Activated CD8-positive, alpha-beta memory T cell treated with anti-CD3 and anti-CD28 coated beads, Interleukin-2, amount 50 U/mL, for 24 hours (primary cell): ENCODE measurements around the gene SF3A2.
A peak's percentile ranks its signal among the peaks of the same experiment; 100 is the strongest.
"Not testable (repeated sequence)": the region's sequence is repeated elsewhere in the genome, so short reads cannot be mapped to it uniquely, and the experiment has no call there.

Experiments
- DNase-seq: peaks from one replicate; pipeline ENCODE4 v3.0.0-alpha.2; 2020; ENCODE audit errors: extremely low read depth

The SF3A2 gene, protein sequence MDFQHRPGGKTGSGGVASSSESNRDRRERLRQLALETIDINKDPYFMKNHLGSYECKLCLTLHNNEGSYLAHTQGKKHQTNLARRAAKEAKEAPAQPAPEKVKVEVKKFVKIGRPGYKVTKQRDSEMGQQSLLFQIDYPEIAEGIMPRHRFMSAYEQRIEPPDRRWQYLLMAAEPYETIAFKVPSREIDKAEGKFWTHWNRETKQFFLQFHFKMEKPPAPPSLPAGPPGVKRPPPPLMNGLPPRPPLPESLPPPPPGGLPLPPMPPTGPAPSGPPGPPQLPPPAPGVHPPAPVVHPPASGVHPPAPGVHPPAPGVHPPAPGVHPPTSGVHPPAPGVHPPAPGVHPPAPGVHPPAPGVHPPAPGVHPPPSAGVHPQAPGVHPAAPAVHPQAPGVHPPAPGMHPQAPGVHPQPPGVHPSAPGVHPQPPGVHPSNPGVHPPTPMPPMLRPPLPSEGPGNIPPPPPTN

DNA sequence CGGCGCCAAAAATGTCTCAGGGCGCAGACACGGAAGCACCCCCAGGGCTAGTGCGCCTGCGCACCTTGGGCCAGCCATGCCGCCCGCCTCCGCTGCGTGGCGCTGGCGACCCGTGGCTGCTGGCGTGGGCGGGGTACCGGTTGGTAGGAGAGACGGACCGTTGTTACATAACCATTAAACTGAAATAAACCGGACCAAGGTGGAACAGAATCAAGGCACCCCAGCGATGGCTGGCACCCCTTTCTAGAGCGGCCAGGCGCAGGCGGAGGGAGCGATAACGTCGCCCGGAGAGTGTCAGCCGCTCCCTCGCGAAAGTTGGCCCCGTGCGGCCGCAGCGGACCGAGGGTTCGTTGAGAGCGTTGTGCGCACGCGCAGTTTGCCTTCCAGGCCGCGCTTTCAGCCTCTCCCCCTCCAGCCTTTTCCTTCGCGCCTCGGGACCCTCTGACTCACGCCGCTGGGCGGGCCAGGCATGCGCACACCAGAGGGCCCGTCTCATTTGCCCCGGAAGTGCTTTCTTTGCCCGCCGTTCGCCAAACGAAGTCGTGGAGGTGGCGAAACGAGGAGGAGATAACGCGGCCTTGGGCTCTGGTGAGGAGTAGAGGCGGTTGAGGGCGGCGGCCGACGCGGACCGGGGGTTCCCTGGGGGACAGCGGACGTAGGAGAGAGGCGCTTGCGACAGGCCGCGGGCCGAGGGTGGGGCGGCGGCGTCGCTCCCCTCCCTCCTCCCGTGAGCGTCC, at the start of gene SF3A2, which contains the start of gene PLEKHJ1:
SF3A2 (plus strand) TSS at position 511 of the 737 bp plus-strand sequence. CDS start 6,595 bp downstream, outside the sequence.
PLEKHJ1 (minus strand) TSS at position 16 of the 737 bp plus-strand sequence. CDS start 81 bp downstream, outside the sequence.
- DNase-seq = peak; percentile 90

DNA sequence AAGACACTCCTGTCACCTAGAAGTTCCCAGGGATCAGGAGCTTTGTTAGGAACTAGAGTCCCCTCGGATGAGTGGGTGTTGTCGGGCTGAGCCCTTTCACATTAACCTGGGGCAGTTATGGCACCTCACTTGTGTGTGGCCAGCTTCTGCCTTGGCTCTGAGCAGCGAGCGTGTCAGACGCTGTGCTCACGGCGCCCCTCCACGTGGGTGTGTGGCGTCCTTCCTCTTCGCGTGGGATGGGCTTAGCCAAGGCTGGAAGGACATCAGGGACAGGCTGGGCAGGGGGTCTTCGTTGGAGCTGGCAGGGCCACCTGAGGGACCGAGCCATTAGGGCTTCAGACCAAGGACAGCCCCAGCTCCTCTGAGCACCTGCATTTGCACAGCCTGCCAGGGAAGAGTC, 49.5 kb upstream of the SF3A2 start:
- DNase-seq = no peak

DNA sequence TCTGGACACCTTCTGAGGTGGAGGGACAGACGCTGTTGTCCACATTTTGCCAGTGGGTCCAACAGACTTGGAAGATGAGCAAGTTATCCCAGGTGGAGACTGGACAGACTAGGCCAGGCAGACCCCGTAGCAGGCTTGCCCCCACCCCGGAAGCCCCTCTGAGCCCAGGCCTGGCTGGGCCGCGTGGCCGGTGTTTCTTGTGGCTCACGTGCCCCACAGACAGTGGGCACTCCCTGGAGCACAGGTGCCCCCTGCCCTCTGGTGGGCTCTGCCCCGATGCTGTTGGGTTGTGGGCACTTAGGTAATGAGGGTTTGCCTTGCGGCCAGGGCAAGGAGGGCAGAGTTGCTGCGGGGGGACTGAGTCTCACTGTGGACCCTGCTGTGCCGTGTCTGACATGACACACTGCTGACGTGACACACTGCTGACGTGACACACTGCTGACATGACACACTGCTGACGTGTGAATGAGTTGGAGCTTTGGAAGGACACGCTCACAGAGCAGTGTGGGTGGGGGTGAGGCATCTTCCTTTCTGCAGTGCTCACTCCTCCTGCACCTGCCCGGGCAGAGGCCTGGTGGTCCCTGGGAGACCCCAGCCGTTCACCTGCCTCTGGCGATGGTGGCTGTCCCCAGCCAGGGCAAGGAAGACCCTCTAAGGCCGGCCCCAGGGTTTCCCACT, 47.8 kb upstream of the SF3A2 start:
- DNase-seq = no peak

DNA sequence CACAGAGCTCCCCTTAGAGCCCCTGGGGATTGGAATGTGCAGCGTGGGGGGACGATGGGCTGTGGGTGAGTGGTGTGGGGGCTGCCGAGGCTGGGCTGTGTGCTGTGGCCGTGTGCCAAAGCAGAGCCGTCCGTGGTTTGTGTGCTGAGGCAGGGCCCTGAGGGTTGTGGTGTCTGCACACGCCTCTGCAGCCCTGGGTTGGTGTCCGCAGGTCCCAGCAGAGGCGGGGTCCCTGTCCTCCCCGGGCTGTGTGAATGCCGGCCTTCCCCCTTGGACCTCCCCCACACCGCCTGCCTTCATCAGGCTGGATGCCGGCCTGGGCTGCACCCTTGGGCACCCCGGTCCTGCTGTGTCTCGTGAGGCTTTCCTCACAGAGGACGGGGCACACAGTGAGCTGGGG, 46.7 kb upstream of the SF3A2 start:
- DNase-seq = no peak

DNA sequence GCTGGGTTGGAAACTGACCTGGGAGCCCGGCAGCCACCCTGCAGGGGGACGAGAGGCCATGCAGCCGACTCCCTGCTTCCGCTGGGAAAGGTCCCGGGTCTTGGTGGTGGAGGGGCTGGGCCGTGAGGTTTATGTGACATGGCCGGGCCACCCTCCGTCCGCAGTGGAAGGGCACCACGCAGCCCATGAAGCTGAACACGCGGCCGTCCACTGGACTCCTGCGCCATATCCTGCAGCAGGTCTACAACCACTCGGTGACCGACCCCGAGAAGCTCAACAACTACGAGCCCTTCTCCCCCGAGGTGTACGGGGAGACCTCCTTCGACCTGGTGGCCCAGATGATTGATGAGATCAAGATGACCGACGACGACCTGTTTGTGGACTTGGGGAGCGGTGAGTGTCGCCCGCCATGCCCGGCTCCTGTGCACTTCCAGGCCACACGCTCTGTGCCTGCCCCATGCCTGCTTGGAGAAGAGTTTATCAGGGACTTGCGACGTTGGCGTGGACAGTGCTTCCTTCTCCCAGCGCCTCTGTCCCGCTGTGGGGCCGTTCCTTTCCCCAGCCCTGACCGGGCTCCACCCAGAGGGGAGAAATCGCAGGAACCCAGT, 45.7 kb upstream of the SF3A2 start:
- no peak for DNase-seq

DNA sequence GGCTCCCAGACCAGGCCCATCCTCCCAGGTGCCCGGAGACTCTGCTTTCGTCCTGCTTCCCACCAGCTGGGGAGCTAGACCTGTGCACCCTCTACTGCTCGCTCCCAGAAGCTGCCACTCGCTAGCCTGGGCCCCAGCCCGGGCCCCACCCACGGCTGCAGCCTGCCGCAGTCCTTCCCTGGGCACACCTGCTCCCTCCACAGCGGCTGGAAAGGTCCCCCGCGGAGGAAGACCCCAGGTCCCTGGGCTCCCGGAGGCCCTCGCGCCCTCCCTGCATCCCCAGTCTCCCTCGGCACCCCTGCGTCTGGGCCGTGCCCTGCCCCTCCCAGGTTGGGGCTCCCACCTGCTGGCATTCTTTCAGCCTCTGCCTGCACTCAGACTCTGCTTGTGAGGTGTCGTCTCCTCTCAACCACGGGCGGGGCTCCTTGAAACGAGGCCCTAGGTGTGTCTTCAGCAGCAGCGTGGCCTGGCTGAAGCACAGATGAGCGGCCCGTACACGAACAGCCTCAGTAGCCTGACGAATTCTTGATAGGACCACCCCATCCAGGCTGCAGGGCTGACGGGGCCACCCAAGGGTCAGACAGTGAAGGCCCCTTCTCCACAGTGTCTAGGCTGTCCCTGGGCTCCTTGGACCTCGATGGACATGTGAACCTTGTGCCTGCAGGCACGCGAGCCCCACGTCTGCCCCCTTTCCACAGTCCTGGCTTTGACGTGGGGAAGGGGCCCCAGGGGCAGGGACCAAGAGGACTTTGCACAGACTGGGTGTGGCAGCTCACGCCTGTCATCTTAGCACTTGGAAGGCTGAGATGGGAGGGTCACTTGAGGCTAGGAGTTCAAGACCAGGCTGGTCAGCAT, 44.9 kb upstream of the SF3A2 start:
- DNase-seq = no peak

DNA sequence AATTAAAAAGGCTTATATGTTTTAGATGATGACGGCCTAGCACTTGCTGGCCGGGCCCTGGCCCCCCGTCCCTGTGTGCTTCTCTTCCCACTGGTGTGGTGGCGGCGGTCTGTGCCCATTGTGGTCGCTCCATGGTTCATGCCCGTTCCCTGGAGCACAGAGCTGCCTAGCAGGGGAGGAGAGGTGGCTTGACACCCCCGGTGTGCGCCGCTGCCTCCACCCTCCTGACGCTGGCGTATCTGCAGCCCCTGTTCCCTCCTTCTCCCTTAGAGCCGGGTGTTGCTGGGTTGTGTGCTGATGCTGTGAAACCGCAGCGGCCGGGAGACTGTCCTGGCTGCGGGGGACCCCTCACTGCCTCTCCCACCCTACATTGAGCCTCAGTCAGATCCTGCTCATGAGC, 43.8 kb upstream of the SF3A2 start:
- DNase-seq = no peak

DNA sequence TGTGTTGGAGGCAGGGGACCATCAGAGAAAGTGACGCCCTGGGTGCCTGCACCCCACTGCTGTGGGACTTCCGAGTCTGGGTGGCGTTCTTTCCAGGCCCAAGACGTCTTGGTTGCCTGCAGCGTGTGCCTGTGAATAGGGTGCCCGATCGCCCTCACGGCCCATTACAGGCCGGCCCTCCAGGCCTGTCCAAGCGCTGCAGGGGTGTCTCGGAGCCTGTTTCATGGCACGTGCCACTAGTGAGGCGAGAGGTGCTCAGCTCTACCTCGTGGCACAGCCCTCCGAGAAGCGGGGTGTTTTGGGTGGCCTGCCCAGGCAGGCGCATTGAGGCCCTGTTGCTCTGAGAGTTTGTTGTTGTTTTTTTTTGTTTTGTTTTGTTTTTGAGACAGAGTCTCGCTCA, 42.8 kb upstream of the SF3A2 start:
- DNase-seq = no peak

DNA sequence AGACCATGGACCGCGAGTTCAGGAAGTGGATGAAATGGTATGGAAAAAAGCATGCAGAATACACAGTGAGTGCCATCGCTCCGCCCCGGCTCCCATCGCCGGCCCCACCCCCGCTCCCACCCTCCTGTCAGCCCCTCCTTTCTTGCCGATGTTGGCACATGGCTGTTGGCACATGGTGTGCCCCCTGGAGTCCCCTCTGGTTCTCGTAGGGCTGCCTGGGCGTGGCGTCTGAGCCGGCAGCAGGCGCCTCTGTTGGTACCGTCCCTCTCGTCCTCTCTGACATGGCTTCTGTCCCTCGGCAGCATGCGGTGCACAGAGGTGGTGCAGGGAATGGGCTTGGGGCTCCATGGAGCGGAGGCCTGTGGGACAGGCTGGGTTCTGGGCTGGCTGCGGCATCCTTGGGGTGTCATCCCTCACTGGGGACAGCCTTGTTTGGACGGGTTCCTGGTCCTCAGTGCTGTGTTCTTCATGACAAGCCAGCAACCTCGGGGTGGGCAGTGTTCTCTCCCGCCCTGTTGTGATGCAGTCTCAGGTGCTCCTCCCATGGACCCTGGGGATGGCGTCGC, 42.0 kb upstream of the SF3A2 start:
- no peak for DNase-seq

DNA sequence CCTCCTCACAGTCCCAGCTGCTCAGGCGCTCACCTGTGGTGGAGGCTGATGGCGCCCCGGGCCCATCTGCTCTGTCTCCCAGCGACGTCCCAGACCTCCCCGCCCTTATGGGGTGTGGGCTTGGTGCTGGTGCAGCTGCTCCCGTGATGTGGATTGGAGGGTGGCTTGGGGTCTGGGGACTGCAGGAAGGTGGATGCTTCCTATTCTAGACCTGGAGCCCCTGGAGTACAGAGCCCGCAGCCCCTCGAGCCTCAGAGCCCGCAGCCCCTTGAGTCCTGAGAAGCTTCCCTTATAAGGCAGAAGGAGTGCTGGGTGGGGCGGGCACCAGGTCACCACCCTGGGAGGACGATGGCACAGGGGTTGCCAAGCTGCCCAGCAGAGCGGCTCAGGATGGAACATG, 41.3 kb upstream of the SF3A2 start:
- DNase-seq = no peak

DNA sequence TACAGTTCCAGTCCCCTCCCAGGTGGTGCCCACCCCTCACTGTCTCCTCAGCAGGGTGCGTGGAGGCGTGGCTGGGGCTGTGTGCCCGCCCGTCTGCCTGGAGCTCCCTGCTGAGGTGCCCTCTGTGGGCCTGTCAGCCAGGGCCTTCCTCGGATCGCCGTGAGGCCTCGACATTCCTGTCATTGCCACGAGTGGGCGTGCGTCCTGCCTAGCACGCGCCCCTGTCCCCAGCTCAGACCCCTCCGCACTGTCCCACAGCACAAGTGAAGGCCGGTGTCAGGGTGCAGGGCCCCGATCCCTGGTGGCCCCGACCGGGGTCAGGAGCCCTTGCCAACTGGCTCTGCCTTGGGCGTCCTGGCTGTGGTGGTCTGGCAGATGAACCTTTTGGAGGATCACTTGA, 40.7 kb upstream of the SF3A2 start:
- no peak for DNase-seq

DNA sequence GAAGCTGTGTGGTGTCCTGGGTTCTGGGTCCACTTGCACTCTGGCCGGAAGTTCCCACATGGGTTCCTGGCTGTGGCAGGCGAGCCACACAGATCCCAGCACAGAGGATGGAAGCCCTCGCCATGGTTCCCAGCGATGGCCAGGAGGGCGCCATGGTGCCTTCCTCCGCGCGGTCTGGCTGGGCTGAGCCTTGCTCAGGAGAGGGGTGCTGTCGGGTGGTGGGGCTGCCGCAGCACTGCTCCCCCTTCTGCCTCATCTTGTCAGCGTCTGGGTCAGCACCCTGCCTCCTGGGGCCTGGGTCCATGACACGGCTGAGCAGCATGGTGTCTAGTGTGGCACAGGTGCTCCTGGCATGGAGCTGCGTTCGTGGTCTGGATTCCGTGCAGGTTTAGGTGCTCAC, 39.4 kb upstream of the SF3A2 start:
- no peak for DNase-seq

DNA sequence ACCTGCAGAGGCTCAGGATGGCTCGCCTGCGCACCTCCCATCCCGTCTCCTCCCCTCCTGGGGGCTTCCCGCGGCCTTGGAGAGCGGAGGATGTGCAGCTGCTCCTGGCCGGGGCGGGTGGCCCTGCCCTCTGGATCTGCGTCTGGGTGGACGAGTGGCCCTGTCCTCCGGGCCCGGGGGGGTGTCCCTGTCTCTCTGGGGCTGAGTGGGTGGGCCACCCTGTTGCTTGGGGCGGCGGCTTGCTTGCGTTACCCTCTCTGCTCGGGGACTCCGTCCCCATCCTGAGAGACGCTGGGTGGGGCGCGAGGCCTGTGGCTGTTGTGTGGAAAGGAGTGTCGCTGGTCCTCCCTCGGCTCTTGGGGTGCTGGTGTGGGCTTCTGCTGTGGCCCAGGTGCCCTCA, 38.3 kb upstream of the SF3A2 start:
- no peak for DNase-seq

DNA sequence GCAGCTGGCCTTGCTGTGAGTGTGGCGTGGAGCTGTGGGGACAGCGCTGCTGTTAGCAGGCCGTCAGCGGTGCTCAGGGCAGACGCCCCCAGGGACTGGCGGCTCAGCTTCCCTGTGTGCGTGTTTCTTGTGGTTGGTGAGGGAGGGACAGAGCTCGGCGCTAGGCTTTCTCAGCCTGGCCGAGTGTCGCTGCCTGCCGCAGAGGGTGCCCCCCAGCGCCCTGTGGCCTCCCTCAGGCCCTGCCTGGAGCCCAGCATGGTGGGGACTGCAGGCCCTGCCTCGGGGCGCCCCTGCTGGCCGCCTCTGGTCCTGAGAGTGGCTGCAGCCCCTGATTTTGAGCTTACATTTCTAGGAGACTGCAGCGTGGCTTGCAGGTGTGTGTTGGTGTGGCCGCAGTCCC, 37.4 kb upstream of the SF3A2 start:
- DNase-seq = no peak

DNA sequence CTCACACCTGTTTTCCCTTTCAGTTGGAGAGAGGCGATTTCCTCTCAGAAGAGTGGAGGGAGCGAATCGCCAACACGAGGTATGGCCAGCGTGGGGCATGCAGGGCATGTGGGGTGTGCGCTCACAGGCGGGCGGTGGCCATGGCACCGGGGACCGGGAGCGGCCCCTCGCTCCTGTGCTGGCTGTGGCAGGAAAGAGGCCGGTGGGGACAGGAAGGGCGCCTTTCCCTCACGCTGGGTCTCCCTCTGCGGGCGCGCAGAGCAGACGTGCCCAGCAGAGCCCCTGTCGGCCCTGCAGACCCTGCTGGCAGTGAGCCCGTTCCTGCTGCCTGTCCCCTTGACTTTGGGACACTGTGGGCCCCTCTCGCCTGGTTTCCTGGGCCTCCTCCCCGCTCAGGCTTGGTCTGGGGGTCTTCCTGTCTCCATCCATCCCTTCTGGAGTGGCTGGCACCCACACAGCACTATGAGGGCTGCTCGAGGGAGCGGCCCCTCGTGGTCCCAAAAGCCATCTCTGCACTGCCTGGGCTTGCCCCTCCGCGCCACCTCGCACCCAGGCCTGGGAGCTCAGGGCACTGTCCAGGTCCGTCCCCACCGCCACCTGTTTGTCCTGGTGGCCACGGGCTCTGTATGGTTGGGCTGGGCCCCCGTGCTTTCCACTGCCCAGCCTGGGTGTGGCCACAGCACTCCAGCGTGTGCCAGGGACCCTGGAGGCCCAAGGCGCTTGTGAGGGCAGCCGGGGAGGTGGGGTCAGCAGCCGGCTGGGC, 36.6 kb upstream of the SF3A2 start:
- DNase-seq = no peak

DNA sequence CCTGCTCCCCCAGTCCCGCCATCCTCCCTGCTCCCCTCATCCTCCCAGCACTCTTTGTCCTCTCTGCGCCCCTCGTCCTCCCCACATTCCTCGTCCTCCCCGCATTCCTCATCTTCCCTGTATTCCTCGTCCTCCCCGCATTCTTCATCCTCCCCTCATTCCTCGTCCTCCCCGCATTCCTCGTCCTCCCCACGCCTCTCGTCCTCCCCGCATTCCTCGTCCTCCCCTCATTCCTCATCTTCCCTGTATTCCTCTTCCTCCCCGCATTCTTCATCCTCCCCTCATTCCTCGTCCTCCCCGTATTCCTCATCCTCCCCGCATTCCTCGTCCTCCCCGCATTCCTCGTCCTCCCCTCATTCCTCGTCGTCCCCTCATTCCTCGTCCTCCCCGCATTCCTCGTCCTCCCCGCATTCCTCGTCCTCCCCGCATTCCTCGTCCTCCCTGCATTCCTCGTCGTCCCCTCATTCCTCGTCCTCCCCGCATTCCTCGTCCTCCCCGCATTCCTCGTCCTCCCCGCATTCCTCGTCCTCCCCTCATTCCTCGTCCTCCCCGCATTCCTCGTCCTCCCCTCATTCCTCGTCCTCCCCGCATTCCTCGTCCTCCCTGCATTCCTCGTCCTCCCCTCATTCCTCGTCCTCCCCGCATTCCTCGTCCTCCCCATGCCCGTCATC, 35.9 kb upstream of the SF3A2 start:
- DNase-seq = not testable (repeated sequence)

DNA sequence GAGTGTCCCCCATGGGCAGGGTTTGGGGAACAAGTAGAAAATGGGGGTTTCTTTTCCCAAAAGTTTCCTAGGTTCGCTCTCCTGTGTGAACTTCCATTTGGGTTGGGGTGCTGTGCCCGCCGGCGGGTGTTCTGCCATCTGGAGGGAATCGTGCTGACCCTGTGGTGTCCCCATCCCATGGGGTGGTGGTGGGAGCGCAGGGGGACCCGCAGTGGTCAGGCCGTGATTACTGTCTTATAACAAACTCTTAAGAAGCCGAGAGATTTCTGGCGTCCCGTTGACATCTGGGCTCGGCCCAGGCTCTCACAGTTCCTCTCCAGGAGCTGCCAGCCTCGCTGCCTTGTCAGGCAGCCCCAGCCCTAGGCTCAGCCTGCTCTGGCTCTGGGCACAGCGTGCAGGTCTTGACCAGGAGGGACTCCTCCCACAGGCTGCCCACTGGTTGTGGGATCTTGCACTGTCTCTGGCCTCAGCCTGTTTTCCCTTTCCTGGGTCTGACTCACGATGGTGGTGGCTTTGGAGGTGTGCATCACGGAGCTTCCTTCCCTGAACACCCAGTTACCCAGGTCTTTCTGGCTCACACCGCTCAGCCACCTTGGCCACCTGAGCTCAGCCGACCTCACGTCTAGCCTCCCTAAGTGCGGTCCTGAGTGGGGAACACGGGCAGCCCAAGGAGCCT, 35.0 kb upstream of the SF3A2 start:
- no peak for DNase-seq

DNA sequence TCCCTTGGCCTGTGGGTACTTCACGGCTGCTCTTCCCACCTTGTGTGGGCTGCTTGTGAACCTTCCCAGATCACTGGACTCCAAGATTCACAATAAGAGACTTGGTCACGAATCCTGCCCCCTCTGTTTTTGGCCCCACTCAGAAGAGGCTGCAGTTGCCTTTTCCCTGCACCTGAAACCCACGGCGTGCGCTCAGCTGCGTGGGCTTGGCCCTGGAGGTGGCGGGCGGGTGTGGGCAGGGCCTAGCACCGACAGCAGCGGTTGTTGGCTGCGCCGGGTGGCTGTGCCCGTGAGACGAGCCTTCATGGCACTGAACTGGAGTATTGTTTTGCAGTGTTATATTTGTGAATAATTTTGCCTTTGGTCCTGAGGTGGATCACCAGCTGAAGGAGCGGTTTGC, 34.3 kb upstream of the SF3A2 start:
- DNase-seq = no peak

DNA sequence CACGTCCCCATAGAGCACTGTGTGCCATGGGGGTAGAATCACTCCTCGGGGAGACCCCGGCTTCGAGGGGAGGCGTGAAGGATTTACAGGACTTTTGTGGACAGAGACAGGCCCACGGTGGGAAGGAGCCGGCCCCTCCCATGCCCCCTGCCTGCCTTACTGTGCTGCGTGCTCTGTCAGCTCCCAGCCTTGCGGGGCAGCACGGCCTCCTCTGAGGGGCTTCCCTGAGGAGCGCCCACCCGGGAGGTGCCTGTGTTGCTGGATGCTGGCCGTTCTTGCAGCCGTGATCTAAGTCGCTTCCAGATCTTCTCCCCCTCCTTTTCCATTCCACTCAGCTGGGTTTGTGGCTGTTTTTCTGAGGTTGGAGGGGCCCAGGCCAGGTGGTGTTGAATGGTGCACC, 29.6 kb upstream of the SF3A2 start:
- no peak for DNase-seq
